Measurements from ENCODE around the gene JAGN1.
"Not testable (repeated sequence)": the region's sequence is repeated elsewhere in the genome, so short reads cannot be mapped to it uniquely, and the experiment has no call there.

The JAGN1 gene

GRCh38 chr3:9898467-9899241, 8.2 kb downstream of the JAGN1 start:
- no peak for DNase-seq (ENCODE audit: low read depth in 2 of 2)

DNA sequence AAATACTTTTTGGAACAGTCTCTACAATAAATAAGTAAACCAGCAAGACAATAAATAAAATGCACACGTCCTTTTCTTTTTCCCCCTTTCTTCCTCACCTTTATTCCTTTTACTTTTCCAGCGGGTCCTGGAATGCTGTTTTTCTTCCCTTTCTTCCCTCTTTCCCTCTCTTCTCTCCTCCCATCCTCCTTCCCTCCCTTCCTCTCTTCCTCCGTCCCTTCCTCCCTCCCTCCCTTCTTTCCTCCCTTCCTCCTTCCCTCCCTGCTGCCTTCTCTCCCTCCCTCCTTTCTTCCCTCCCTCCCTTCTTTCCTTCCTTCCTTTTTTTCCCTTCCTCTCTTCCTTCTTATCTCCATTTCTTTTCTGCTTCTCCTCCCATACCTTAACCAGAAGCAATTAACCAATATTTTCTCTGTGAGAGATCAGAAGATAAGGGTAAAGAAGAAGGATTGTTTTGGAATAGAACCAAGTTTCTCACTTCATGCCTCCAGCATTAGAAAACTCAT, 8.9 kb downstream of the JAGN1 start:
- DNase-seq (ENCODE audit: low read depth in 2 of 2) = no peak

DNA sequence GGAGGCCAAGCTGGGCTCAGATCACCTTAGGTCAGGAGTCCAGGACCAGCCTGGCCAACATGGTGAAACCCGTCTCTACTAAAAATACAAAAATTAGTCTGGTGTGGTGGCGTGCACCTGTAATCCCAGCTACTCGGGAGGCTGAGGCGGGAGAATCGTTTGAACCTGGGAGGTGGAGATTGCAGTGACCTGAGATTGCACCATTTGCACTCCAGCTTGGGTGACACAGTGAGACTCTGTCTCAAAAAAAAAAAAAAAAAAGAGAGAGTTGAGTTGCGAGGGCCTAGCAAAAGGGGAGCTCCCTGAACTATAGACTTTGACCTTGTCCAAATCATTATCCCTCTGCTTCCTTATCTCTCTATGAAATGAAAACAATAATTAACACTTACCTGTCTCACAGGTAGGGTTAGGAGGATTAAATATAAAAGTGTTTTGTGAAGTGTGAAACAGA, 10.6 kb downstream of the JAGN1 start:
- not testable (repeated sequence) for DNase-seq (ENCODE audit: low read depth in 2 of 2)

DNA sequence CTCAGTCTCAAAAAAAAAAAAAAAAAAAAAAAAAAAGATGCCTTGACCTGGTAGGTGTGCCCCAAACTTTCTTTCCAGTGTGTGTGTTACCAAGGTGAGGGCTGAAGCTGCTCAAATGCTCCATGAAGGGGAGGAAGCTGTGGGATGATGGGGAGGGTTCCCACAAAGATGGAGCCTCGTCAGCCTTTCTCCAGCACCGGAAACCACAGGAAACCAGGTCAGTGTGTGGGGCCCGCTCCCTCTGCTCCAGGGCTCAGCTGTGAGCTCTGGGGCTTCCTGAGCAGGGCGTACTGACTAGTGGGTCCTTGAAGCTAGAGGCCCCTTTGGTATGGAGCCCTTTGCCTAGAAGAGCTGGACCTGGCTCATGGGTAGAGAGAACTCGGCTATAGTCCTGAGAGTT, 11.6 kb downstream of the JAGN1 start:
- no peak for DNase-seq (ENCODE audit: low read depth in 2 of 2)

GRCh38 chr3:9902372-9903237, 12.2 kb downstream of the JAGN1 start, which contains the start of gene IL17RE:
Gene IL17RE (plus strand): TSS chr3:9902848. CDS start chr3:9902933, 85 bp downstream.
- DNase-seq (ENCODE audit: low read depth in 2 of 2) = no peak

- DNase-seq (ENCODE audit: low read depth in 2 of 2) = no peak
These were observed 12.8 kb downstream of the JAGN1 start for GRCh38 chr3:9903238-9903624.

DNA sequence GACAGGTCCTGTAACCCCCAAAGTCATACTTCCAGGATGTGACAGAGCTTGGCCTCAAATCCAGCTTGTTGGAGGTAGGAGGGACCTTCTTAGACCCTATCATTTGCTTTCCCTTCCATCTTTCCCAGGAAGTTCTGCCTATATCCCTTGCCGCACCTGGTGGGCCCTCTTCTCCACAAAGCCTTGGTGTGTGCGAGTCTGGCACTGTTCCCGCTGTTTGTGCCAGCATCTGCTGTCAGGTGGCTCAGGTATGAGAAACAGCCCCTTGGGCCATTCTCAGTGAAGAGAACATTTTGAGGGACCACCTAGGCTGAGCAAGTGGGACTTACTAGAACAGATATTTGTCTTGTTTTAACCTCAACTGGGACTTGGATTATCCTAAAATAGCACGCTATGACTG, 13.5 kb downstream of the JAGN1 start:
- no peak for DNase-seq (ENCODE audit: low read depth in 2 of 2)

DNA sequence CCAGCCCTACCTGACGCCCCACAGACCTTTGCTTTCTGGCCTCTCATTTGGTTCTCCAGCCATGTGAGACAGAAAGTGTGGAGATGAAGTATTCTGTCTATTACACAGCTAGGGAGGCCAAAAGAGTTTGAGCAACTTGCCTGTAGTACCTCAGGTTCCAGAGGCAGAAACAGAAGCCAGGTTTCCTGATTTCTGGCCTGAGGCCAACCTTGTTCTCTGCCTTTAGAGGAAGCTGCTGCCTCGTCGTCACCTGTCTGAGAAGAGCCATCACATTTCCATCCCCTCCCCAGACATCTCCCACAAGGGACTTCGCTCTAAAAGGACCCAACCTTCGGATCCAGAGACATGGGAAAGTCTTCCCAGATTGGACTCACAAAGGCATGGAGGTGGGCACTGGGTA, 16.1 kb downstream of the JAGN1 start:
- no peak for DNase-seq (ENCODE audit: low read depth in 2 of 2)

DNA sequence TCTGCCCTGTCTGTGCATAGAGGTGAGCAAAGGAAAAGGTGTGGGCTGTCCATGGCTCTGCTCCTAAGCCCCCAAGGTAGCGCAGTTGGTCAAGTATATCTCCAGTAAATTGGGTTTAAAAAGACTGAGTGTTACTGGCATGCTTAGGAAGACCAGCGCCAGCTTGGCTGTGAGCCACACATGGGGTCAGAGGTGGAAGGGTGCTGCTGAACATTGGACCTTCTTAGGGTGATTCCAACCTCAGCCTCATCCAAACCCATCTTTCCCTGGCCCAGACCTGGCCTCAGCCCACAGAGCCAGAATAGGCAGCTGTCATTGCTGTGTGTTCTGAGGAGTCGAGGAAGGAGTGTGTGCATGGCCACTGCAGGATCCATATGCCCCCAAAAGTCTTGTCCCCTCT, 17.9 kb downstream of the JAGN1 start:
- no peak for DNase-seq (ENCODE audit: low read depth in 2 of 2)

DNA sequence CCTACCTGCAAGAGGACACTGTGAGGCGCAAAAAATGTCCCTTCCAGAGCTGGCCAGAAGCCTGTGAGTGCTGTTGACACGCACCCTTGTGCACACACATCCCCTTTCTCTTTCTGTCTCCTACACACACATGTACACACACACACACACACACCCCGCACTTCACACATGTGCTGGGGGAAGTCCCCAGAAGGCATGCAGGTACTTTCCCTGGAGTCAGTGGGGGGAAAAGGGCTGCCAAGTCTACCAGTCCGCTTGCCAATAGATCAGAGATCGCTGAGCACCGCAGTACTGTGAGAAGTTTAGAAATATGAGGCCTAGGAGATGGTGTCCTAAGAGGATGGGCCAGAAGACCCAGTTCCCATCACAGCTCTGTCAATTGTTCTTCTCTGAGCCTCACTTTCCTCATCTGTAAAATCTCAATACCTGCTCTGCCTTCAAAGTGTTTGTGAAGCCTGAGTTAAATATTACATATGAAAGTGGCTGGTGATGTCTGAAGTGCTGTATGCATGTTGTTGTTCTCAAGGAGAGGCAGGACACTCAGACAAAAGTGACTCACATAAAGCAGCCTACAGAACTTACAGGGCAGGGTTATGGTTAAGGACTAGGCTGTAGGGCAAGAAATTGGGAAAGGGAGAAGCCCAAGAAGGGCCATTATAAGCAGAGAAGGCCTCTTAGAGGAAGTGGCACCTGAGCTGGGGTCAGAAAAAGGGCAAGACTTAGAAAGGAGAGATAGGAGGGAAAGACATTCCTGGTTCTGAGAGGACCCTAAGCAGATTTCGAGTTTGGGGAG, 19.0 kb downstream of the JAGN1 start:
- no peak for DNase-seq (ENCODE audit: low read depth in 2 of 2)

DNA sequence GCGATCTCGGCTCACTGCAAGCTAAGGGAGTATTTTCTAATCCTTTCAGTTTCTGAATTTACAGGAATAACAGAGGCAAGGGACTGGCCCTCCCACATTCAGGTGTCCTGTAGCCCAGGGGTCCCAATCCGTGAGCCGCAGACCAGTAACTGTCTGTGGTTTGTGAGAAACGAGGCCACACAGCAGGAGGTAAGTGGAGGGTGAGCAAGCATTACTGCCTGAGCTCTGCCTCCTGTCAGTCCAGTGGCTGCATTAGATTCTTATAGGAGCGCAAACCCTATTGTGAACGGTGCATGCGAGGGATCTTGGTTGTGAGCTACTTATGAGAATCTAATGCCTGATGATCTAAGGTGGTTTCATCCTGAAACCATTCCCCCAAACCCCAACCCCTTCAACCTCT, 21.5 kb downstream of the JAGN1 start:
- no peak for DNase-seq (ENCODE audit: low read depth in 2 of 2)

DNA sequence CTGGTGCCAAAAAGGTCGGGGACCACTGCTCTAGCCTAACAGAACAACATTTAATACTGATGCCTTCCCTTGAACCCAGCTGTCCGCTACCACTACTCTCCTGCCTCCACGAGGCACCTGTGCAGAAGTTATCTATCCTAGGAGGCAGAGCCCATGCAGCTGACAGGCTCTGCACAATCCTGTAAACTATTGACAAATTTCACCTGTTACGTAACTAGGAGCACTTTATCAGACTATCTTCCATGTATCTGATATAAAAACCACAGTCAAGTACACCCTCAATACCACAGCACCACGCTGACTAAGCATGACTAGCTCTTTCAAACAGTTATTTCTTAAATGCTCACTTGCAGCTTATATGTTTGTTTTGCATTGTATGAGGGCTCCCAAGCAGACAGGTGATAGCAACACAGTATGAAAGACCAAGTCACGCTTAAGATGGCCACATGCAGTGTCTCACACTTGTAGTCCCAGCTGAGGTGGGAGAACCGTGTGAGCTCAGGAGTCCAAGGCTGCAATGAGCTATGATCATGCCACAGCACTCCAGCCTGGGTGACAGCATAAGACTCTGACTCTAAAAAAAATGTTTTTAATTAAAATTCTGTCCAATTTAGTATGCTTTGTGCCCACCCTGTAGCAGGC, 22.0 kb downstream of the JAGN1 start:
- no peak for DNase-seq (ENCODE audit: low read depth in 2 of 2)

DNA sequence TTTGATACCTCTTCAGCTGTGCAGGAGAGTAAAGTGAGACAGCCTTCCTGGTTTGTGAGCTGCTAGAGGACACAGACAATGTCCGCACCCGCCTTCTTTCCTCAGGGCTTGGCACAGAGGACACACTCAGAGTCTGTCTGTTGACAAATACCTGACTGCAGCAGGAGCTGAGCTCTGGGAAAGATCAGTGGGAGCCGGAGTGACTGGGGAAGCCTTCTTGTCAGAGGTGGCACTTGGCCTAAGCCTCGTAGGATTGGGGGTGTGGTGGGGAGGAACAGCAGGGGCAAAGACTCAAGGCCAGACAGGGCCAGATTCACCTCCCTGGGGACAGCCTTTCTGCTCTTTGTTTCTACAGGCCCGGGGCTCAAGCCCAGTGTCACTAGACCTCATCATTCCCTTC, 23.2 kb downstream of the JAGN1 start:
- DNase-seq (ENCODE audit: low read depth in 2 of 2) = no peak

GRCh38 chr3:9914011-9914410, 23.6 kb downstream of the JAGN1 start:
- no peak for DNase-seq (ENCODE audit: low read depth in 2 of 2)

GRCh38 chr3:9914559-9915253, 24.3 kb downstream of the JAGN1 start:
- no peak for DNase-seq (ENCODE audit: low read depth in 2 of 2)

DNA sequence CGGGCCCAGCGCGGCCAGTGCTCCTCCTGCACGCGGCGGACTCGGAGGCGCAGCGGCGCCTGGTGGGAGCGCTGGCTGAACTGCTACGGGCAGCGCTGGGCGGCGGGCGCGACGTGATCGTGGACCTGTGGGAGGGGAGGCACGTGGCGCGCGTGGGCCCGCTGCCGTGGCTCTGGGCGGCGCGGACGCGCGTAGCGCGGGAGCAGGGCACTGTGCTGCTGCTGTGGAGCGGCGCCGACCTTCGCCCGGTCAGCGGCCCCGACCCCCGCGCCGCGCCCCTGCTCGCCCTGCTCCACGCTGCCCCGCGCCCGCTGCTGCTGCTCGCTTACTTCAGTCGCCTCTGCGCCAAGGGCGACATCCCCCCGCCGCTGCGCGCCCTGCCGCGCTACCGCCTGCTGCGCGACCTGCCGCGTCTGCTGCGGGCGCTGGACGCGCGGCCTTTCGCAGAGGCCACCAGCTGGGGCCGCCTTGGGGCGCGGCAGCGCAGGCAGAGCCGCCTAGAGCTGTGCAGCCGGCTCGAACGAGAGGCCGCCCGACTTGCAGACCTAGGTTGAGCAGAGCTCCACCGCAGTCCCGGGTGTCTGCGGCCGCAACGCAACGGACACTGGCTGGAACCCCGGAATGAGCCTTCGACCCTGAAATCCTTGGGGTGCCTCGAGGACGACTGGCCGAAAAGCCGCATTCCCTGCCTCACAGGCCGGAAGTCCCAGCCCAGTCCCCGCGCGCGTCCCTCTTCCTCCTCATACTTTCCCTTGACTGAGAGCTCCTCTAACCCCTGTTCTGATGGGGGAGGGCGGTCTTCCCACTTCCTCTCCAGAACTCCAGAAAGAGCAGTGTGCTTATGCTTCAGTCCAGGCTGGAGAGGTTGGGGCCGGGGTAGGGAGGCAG, 25.1 kb downstream of the JAGN1 start:
- DNase-seq (ENCODE audit: low read depth in 2 of 2) = no peak

- DNase-seq (ENCODE audit: low read depth in 2 of 2) = no peak
These were observed 25.9 kb downstream of the JAGN1 start for GRCh38 chr3:9916346-9916733.

GRCh38 chr3:9916734-9917680, 26.6 kb downstream of the JAGN1 start, which contains the start of gene IL17RC:
Gene IL17RC (plus strand): TSS chr3:9917098. CDS start chr3:9917316, 218 bp downstream.
- DNase-seq (ENCODE audit: low read depth in 2 of 2) = peak in 1 of 2 experiments; percentile 47

Data from fibroblast of skin of left biceps (primary cell).